UCSD-AML1 (cell line): ENCODE data around the gene ZNF226.
"Not testable (repeated sequence)": the region's sequence is repeated elsewhere in the genome, so short reads cannot be mapped to it uniquely, and the experiment has no call there.

Experiments used
- DNase-seq: peaks from one replicate; lab custom pipeline; 2025; ENCODE audit not compliant: unreplicated experiment; lab: John Stamatoyannopoulos, UW

The ZNF226 gene

DNA sequence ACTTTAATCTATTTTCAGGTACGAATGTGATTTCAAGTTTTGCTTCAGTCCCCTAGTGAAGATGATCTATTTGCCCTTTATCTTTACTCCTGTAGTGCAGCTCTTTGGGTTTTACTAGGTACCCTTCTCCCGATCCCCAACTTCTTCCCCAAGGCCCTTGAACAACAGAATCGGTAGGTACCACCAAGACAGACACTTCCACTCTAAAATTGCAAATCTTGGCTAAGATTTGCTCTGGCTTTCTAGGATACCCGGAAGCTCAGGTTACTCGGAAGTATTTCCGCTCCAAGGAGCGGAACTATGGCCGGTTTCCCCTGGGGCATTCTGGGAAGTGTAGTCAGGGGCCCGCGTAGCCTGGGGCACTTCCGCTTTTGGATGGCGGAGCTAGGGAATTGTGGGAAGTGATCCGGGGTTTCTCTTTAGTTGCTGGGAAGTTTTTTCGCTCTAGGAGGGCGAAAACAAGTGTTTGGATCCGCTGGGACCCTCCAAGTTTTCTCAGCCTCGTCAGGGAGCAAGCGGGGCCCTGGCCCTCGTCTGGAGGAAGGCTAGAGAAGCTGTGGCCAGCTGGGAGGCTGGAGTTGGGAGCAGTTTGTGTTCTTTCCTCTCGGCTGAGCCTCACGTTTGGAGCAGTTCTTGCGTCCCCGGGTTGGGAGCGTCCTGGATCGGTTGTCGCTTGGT is 42.4 kb downstream of the ZNF226 start:
- DNase-seq, result peak; percentile 88

DNA sequence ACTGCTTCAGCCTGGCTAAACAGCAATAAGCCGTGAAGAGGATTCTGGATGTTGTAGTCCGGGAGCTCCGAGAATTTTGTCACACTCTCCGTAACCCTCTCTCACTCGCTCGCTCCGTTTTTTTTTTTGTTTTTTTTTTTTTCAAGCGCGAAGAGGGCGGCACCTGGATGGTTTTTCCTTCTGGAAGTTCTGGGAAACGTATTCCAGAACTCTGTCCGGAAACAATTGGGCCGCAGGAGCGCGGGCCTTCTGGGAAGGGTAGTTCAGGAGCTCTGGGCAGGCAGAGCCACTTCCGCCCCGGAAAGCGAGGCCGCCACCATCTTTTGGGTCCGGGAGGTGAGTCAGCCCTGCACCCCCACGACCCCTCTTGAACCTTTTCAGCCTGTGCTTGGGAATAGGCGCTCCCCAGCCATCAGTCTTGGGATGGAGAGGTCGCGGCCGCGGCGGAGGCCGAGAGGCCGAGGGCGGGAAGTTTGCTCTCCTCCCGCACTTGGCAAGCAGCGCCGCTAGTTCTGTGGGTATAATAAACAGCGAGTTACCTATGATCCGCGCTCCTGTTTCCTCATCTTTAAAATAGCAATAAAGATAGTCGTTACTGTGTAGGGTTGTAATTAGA is 47.5 kb downstream of the ZNF226 start, which contains the start of gene ZNF227:
ZNF227 (plus strand) TSS at position 283 of the 616 bp plus-strand sequence. CDS start 5,261 bp downstream, outside the sequence.
- peak; percentile 83 for DNase-seq

DNA sequence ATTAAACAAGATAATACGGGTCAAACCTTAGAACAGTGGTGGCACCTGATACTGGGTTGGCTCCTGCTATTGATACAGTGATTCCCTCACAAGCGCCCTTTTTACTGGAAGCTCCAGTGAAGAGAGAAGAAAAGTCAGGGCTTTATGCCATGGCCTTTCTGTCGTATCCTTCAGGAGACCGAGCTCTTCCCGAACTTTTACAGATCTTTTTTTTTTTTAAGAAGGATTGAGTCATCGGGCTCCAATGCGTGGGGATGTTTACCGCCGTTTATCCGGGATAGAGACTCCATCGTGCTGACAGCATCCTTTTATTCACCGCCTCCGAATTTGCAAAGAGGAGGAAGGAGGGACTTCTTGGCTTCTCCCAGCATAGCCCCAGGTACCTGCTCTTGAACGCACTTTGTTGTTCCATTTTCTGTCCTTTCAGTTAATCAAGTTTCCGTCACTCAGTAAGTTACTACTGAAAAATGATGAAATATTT is 48.0 kb downstream of the ZNF226 start:
- no peak for DNase-seq

DNA sequence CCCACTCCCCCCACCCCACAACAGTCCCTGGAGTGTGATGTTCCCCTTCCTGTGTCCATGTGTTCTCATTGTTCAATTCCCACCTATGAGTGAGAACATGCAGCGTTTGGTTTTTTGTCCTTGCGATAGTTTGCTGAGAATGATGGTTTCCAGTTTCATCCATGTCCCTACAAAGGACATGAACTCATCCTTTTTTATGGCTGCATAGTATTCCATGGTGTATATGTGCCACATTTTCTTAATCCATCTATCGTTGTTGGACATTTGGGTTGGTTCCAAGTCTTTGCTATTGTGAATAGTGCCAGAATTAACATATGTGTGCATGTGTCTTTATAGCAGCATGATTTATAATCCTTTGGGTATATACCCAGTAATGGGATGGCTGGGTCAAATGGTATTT is 55.0 kb downstream of the ZNF226 start:
- not testable (repeated sequence) for DNase-seq

DNA sequence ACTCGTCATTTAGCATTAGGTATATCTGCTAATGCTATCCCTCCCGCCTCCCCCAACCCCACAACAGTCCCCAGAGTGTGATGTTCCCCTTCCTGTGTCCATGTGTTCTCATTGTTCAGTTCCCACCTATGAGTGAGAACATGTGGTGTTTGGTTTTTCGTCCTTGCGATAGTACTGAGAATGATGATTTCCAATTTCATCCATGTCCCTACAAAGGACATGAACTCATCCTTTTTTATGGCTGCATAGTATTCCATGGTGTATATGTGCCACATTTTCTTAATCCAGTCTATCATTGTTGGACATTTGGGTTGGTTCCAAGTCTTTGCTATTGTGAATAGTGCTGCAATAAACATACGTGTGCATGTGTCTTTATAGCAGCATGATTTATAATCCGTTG is 55.9 kb downstream of the ZNF226 start:
- DNase-seq, result not testable (repeated sequence)

DNA sequence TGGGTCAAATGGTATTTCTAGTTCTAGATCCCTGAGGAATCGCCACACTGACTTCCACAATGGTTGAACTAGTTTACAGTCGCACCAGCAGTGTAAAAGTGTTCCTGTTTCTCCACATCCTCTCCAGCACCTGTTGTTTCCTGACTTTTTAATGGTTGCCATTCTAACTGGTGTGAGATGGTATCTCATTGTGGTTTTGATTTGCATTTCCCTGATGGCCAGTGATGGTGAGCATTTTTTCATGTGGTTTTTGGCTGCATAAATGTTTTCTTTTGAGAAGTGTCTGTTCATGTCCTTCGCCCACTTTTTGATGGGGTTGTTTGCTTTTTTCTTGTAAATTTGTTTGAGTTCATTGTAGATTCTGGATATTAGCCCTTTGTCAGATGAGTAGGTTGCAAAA is 56.4 kb downstream of the ZNF226 start:
- not testable (repeated sequence) for DNase-seq
